Measurements from ENCODE around the gene POMC.

Gene POMC

DNA sequence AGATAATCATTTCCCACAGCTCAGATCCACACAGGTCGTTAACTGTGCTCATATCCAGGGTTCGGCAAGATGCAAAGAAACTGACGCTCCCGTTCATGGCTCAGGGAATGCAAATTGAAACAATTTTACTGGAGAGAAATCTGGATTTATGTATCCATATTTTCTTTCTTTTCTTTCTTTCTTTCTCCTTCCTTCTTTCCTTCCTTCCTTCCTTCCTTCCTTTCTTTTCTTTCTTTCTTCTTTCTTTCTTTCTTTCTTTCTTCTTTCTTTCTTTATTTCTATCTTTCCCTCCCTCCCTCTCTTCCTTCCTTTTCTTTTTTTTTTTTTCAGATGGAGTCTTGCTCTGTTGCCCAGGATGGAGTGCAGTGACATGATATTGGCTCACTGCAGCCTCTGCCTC, 20.0 kb upstream of the POMC start:
- TF ChIP-seq TEAD4 (IDR thresholded peaks at IDR 0.05) (no peak), ZBTB7A (IDR thresholded peaks at IDR 0.05; ENCODE audit: low read depth) (no peak), CREB1 (IDR thresholded peaks at IDR 0.05; ENCODE audit: low read depth) (no peak), TAF1 (IDR thresholded peaks at IDR 0.05; ENCODE audit: low read depth) (no peak), REST (IDR thresholded peaks at IDR 0.05; ENCODE audit: low read depth) (no peak), CEBPB (IDR thresholded peaks at IDR 0.05) (no peak), RAD21 (IDR thresholded peaks at IDR 0.05; ENCODE audit: low read depth) (no peak), YY1 (IDR thresholded peaks at IDR 0.05; ENCODE audit: low read depth) (no peak), TCF12 (IDR thresholded peaks at IDR 0.05; ENCODE audit: low read depth) (no peak)
- TF ChIP-seq, protein P1, sequence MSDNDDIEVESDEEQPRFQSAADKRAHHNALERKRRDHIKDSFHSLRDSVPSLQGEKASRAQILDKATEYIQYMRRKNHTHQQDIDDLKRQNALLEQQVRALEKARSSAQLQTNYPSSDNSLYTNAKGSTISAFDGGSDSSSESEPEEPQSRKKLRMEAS (IDR thresholded peaks at IDR 0.05) = no peak
- TF ChIP-seq, protein P2, sequence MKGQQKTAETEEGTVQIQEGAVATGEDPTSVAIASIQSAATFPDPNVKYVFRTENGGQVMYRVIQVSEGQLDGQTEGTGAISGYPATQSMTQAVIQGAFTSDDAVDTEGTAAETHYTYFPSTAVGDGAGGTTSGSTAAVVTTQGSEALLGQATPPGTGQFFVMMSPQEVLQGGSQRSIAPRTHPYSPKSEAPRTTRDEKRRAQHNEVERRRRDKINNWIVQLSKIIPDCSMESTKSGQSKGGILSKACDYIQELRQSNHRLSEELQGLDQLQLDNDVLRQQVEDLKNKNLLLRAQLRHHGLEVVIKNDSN (IDR thresholded peaks at IDR 0.05) = no peak

DNA sequence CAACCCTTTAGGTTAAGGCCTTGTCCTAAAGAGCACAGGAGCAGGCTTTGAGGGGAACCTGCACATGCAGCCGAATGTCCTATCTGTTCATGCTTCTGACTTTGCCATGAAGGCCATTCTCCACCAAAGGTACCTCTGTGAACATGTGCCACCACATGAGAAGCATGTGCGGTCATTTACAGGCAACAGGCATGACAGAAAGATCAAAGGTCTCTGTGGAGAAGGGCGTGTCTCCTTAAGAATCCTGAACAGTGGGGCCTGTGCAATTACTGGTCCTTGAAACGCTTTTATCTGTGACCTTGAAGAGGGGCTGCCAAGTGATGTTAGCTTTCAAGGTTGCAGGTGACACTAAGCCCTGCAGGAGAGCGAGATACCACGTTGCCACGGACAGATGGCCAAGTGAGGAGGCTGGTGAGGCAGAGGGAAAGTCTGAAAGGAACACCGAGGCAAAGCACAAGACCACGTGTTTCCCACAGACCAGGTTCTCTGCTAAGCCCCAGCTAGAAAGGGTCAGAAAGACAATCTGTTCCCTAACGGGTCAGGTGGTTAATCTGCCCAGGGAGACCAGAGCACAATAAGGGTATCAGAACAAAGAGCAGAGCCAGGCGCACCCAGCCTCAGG, 19.5 kb upstream of the POMC start:
- no peak for TF ChIP-seq TCF12 (IDR thresholded peaks at IDR 0.05; ENCODE audit: low read depth)
- TF ChIP-seq FOXM1 (IDR thresholded peaks at IDR 0.05; ENCODE audit: borderline replicate concordance, low read depth) = no peak
- no peak for TF ChIP-seq YY1 (IDR thresholded peaks at IDR 0.05; ENCODE audit: low read depth)
- no peak for TF ChIP-seq CEBPB (IDR thresholded peaks at IDR 0.05)
- TF ChIP-seq, protein P2 (IDR thresholded peaks at IDR 0.05) = no peak
- TF ChIP-seq EGR1 (IDR thresholded peaks at IDR 0.05) = no peak
- TF ChIP-seq CREB1 (IDR thresholded peaks at IDR 0.05; ENCODE audit: low read depth) = no peak
- no peak for TF ChIP-seq REST (IDR thresholded peaks at IDR 0.05; ENCODE audit: low read depth)
- TF ChIP-seq TAF1 (IDR thresholded peaks at IDR 0.05; ENCODE audit: low read depth) = no peak
- no peak for TF ChIP-seq RAD21 (IDR thresholded peaks at IDR 0.05; ENCODE audit: low read depth)
- TF ChIP-seq EP300 (IDR thresholded peaks at IDR 0.05; ENCODE audit: borderline replicate concordance) = no peak
- no peak for TF ChIP-seq ZBTB7A (IDR thresholded peaks at IDR 0.05; ENCODE audit: low read depth)
- TF ChIP-seq, protein P1 (IDR thresholded peaks at IDR 0.05) = no peak
- no peak for TF ChIP-seq TEAD4 (IDR thresholded peaks at IDR 0.05)
- no peak for TF ChIP-seq NFIC (IDR thresholded peaks at IDR 0.05)

- TF ChIP-seq CEBPB (IDR thresholded peaks at IDR 0.05) = no peak
- TF ChIP-seq, protein P1 (IDR thresholded peaks at IDR 0.05) = peak; percentile 80
These were observed 15.9 kb upstream of the POMC start for GRCh38 chr2:25184254-25184653.

DNA sequence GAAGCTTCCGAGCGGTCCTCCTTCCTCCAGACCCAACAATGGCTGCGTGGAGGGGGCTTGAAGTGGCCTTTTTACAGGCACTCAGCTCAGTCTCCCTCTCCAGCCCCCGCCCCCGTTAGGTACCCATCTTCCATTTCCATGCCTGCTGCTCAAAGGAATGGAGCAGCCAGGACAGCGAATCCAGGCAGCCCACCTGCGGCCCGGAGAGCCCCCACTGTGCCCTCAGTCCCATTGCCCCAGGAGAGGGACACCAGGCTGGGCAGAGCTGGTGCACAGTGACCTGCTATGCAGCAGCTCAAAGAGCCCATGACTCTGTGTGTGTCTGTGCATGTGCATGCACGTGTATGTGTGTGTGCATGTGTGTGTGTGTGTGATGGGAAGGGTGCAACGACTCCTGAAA, 10.6 kb upstream of the POMC start:
- TF ChIP-seq NFIC (IDR thresholded peaks at IDR 0.05) (no peak), TCF12 (IDR thresholded peaks at IDR 0.05; ENCODE audit: low read depth) (no peak), TEAD4 (IDR thresholded peaks at IDR 0.05) (no peak), CREB1 (IDR thresholded peaks at IDR 0.05; ENCODE audit: low read depth) (no peak), TAF1 (IDR thresholded peaks at IDR 0.05; ENCODE audit: low read depth) (no peak), CEBPB (IDR thresholded peaks at IDR 0.05) (no peak), FOXM1 (IDR thresholded peaks at IDR 0.05; ENCODE audit: borderline replicate concordance, low read depth) (no peak), ZBTB7A (IDR thresholded peaks at IDR 0.05; ENCODE audit: low read depth) (no peak)
- TF ChIP-seq, protein P2 (IDR thresholded peaks at IDR 0.05) = no peak

- no peak for TF ChIP-seq REST (IDR thresholded peaks at IDR 0.05; ENCODE audit: low read depth)
- TF ChIP-seq, protein P2 (IDR thresholded peaks at IDR 0.05) = no peak
These were observed 8.8 kb upstream of the POMC start for GRCh38 chr2:25177211-25177611.

Measured in Ishikawa (cell line).